Subcutaneous abdominal adipose tissue (tissue), 5 donors: ENCODE measurements around the gene SMPX.

ENCODE experiments used
- H3K27ac ChIP-seq: one replicate; pipeline ENCODE4 v1.7.0; 2013; ENCODE audit warnings: low read depth, mild to moderate bottlenecking, inconsistent platforms, low read length, moderate library complexity
- H3K27me3 ChIP-seq, 5 donors: one replicate each; pipeline ENCODE4 v1.7.0; 2013; ENCODE audit warnings: low read length in 5 of 5, inconsistent platforms in 1 of 5; ENCODE audit not compliant: control insufficient read depth in 5 of 5, insufficient read depth in 4 of 5
- H3K36me3 ChIP-seq, 5 donors: one replicate each; pipeline ENCODE4 v1.7.0; 2013; ENCODE audit warnings: low read length in 5 of 5; ENCODE audit not compliant: control insufficient read depth in 5 of 5, insufficient read depth in 5 of 5
- H3K4me1 ChIP-seq, 5 donors: one replicate each; pipeline ENCODE4 v1.7.0; 2013; ENCODE audit warnings: low read length in 5 of 5, mild to moderate bottlenecking in 3 of 5, moderate library complexity in 1 of 5; ENCODE audit not compliant: control insufficient read depth in 5 of 5, insufficient read depth in 5 of 5
- H3K4me3 ChIP-seq, 5 donors: one replicate each; pipeline ENCODE4 v1.7.0; 2013; ENCODE audit warnings: low read length in 5 of 5, low read depth in 1 of 5
- H3K9ac ChIP-seq, 5 donors: one replicate each; pipeline ENCODE4 v1.7.0; 2013; ENCODE audit warnings: low read length in 5 of 5, mild to moderate bottlenecking in 4 of 5, moderate library complexity in 3 of 5
- H3K9me3 ChIP-seq, 5 donors: one replicate each; pipeline ENCODE4 v1.7.0; 2013; ENCODE audit warnings: low read length in 5 of 5; ENCODE audit not compliant: control insufficient read depth in 5 of 5
- donor health status: healthy.
- donor health status: healthy.
- donor health status: healthy.
- donor health status: healthy.
- donor health status: healthy.

SMPX gene

GRCh38 chrX:21757960-21758359, at the start of gene SMPX:
SMPX (minus strand) TSS chrX:21758116; CDS start chrX:21754290, 3,826 bp downstream.
- Histone ChIP-seq H3K4me3 (no peak within 1 kb of the TSS), H3K27me3 (peaks cover 0 to 24% (median 10%) of the 10 kb centered on the region in 5 donors), H3K9ac (no peak within 1 kb of the TSS), H3K36me3 (no peaks in the 10 kb centered on the region), H3K4me1 (no peaks in the 10 kb centered on the region), H3K27ac (no peak within 1 kb of the TSS), H3K9me3 (peaks cover 0 to 4% (median 0%) of the 10 kb centered on the region in 5 donors)

- Histone ChIP-seq H3K4me1 (no peaks in the 10 kb centered on the region), H3K9me3 (peaks cover 0 to 8% (median 4%) of the 10 kb centered on the region in 5 donors), H3K4me3 (no peak overlapping the region), H3K27ac (no peak overlapping the region), H3K36me3 (no peaks in the 10 kb centered on the region), H3K27me3 (peaks cover 0 to 7% (median 0%) of the 10 kb centered on the region in 5 donors), H3K9ac (no peak overlapping the region)
These were observed 48.8 kb upstream of the SMPX start for GRCh38 chrX:21806691-21807090.

- no peak overlapping the region for H3K4me3 ChIP-seq
- H3K9me3 ChIP-seq, result no peaks in the 10 kb centered on the region
- no peak overlapping the region for H3K27ac ChIP-seq
- H3K36me3 ChIP-seq, result no peaks in the 10 kb centered on the region
- peaks cover 0 to 7% (median 4%) of the 10 kb centered on the region in 5 donors for H3K27me3 ChIP-seq
- no peak overlapping the region for H3K9ac ChIP-seq
- no peaks in the 10 kb centered on the region for H3K4me1 ChIP-seq
These were observed 44.9 kb upstream of the SMPX start for GRCh38 chrX:21802839-21803238.

GRCh38 chrX:21802054-21802670, 44.2 kb upstream of the SMPX start:
- no peak overlapping the region for H3K9ac ChIP-seq
- no peaks in the 10 kb centered on the region for H3K36me3 ChIP-seq
- H3K27ac ChIP-seq, result no peak overlapping the region
- H3K4me3 ChIP-seq, result no peak overlapping the region
- no peaks in the 10 kb centered on the region for H3K4me1 ChIP-seq
- peaks cover 0 to 7% (median 4%) of the 10 kb centered on the region in 5 donors for H3K27me3 ChIP-seq
- no peaks in the 10 kb centered on the region for H3K9me3 ChIP-seq

GRCh38 chrX:21800344-21800770, 42.4 kb upstream of the SMPX start:
- Histone ChIP-seq H3K27me3 (peaks cover 0 to 7% (median 3%) of the 10 kb centered on the region in 5 donors), H3K9me3 (no peaks in the 10 kb centered on the region), H3K9ac (no peak overlapping the region), H3K36me3 (no peaks in the 10 kb centered on the region), H3K27ac (no peak overlapping the region), H3K4me1 (no peaks in the 10 kb centered on the region), H3K4me3 (no peak overlapping the region)

- no peaks in the 10 kb centered on the region for H3K36me3 ChIP-seq
- H3K4me1 ChIP-seq, result no peaks in the 10 kb centered on the region
- no peak overlapping the region for H3K27ac ChIP-seq
- H3K27me3 ChIP-seq, result peaks cover 0 to 7% (median 3%) of the 10 kb centered on the region in 5 donors
- H3K4me3 ChIP-seq, result no peak overlapping the region
- no peak overlapping the region for H3K9ac ChIP-seq
- H3K9me3 ChIP-seq, result no peaks in the 10 kb centered on the region
These were observed 41.9 kb upstream of the SMPX start for GRCh38 chrX:21799767-21800166.

GRCh38 chrX:21798677-21799219, 40.8 kb upstream of the SMPX start:
- H3K4me3 ChIP-seq, result no peak overlapping the region
- no peak overlapping the region for H3K27ac ChIP-seq
- H3K36me3 ChIP-seq, result no peaks in the 10 kb centered on the region
- H3K4me1 ChIP-seq, result no peaks in the 10 kb centered on the region
- H3K9me3 ChIP-seq, result no peaks in the 10 kb centered on the region
- H3K27me3 ChIP-seq, result peaks cover 0 to 7% (median 2%) of the 10 kb centered on the region in 5 donors
- H3K9ac ChIP-seq, result no peak overlapping the region

- Histone ChIP-seq H3K36me3 (no peaks in the 10 kb centered on the region), H3K4me1 (no peaks in the 10 kb centered on the region), H3K4me3 (no peak overlapping the region), H3K9ac (no peak overlapping the region), H3K27ac (no peak overlapping the region), H3K27me3 (peaks cover 0 to 9% (median 7%) of the 10 kb centered on the region in 5 donors), H3K9me3 (no peaks in the 10 kb centered on the region)
These were observed 24.1 kb upstream of the SMPX start for GRCh38 chrX:21781976-21782375.

GRCh38 chrX:21781525-21781924, 23.6 kb upstream of the SMPX start:
- Histone ChIP-seq H3K4me3 (no peak overlapping the region), H3K27ac (no peak overlapping the region), H3K9me3 (no peaks in the 10 kb centered on the region), H3K9ac (no peak overlapping the region), H3K27me3 (peaks cover 0 to 9% (median 7%) of the 10 kb centered on the region in 5 donors), H3K4me1 (no peaks in the 10 kb centered on the region), H3K36me3 (no peaks in the 10 kb centered on the region)

- Histone ChIP-seq H3K27ac (no peak overlapping the region), H3K4me3 (no peak overlapping the region), H3K36me3 (no peaks in the 10 kb centered on the region), H3K9ac (no peak overlapping the region), H3K27me3 (peaks cover 0 to 5% (median 2%) of the 10 kb centered on the region in 5 donors), H3K4me1 (no peaks in the 10 kb centered on the region), H3K9me3 (no peaks in the 10 kb centered on the region)
These were observed 21.2 kb upstream of the SMPX start for GRCh38 chrX:21779095-21779494.
